Activated CD4-positive, alpha-beta memory T cell treated with anti-CD3 and anti-CD28 coated beads, Interleukin-2, amount 10 ng/mL, durations not matched to agents 7 days and 5 days (primary cell): ENCODE measurements around the gene TUSC2. TPM values are rescaled to one million over a fixed set of nuclear protein-coding genes. Genes with fewer than 3 reads are reported as not detected.

Experiments
- total RNA-seq, 2 experiments: library from RNA; stranded (reverse); gene quantifications; one replicate each; pipeline ENCODE4 v1.2.3, GENCODE V29; 2021

TUSC2 gene
- total RNA-seq, 2 experiments from 2014 or later: 16.8 to 17.9 TPM

Other genes starting within 250 kb of the TUSC2 start
- gene RBM5, start 239.3 kb downstream of the TUSC2 start, total RNA-seq: 100 to 1,000 TPM; 157 to 169 TPM
- gene SEMA3F, start 172.9 kb downstream of the TUSC2 start, total RNA-seq: under 1 TPM in 1 of 2 experiments, not detected in 1; 0.15 TPM
- not detected for gene GNAT1, start 136.6 kb downstream of the TUSC2 start, total RNA-seq
- not detected for gene SLC38A3, start 123.0 kb downstream of the TUSC2 start, total RNA-seq
- 100 to 1,000 TPM; 493 to 519 TPM for gene GNAI2, start 92.0 kb downstream of the TUSC2 start, total RNA-seq
- gene SEMA3B, start 59.1 kb downstream of the TUSC2 start, total RNA-seq: under 1 TPM; 0.38 to 0.55 TPM
- gene LSMEM2, start 49.1 kb downstream of the TUSC2 start, total RNA-seq: not detected
- 10 to 100 TPM; 40.6 to 45.0 TPM for gene IFRD2, start 35.8 kb downstream of the TUSC2 start, total RNA-seq
- gene HYAL3, start 28.8 kb downstream of the TUSC2 start, total RNA-seq: 10 to 100 TPM; 13.2 to 13.9 TPM
- 10 to 100 TPM; 41.5 to 49.4 TPM for gene NAA80, start 28.8 kb downstream of the TUSC2 start, total RNA-seq
- gene HYAL1, start 24.6 kb downstream of the TUSC2 start, total RNA-seq: under 1 TPM; 0.28 to 0.35 TPM
- gene HYAL2, start 5.5 kb downstream of the TUSC2 start, total RNA-seq: 1 to 10 TPM; 6.7 to 7.2 TPM
- 100 to 1,000 TPM; 157 to 160 TPM for gene RASSF1, start 12.6 kb upstream of the TUSC2 start, total RNA-seq
- gene ZMYND10, start 17.5 kb upstream of the TUSC2 start, total RNA-seq: 1 to 10 TPM; 1.7 to 3.2 TPM
- 10 to 100 TPM; 48.8 to 50.1 TPM for gene NPRL2, start 22.6 kb upstream of the TUSC2 start, total RNA-seq
- 10 to 100 TPM; 37.1 to 39.7 TPM for gene CYB561D2, start 22.6 kb upstream of the TUSC2 start, total RNA-seq
- 10 to 100 TPM; 22.1 to 22.7 TPM for gene TMEM115, start 31.3 kb upstream of the TUSC2 start, total RNA-seq
- gene CACNA2D2, start 175.4 kb upstream of the TUSC2 start, total RNA-seq: under 1 TPM; 0.45 to 0.55 TPM
- gene C3orf18, start 239.5 kb upstream of the TUSC2 start, total RNA-seq: 10 to 100 TPM; 14.6 to 17.5 TPM
- gene HEMK1, start 241.3 kb upstream of the TUSC2 start, total RNA-seq: 10 to 100 TPM; 49.6 to 50.1 TPM